Astrocyte of the spinal cord (primary cell): ENCODE data around the gene OR1F1.

Experiments used
- DNase-seq: peaks from one replicate; pipeline ENCODE4 v3.0.0; 2011; ENCODE audit warnings: low read depth, low spot score
- H3K4me3 ChIP-seq: 2 replicates; pipeline ENCODE4 v1.5.1; 2011; ENCODE audit warnings: low read depth, mild to moderate bottlenecking, low read length, moderate library complexity
- CTCF ChIP-seq: IDR thresholded peaks from 2 replicates; pipeline ENCODE4 v1.5.1; 2012; ENCODE audit warnings: low read depth, mild to moderate bottlenecking, low read length, inconsistent platforms
- in situ Hi-C: cut with HindIII; loops from 2 replicates; pipeline ENCODE4 v1.10.0; 2017; ENCODE audit warnings: low sequenced_read_pairs

OR1F1 gene

GRCh38 chr16:3234857-3235561, 47.0 kb downstream of the OR1F1 start, which contains the start of gene ZNF200:
ZNF200 (minus strand) TSS chr16:3235158; CDS start chr16:3233755, 1,403 bp downstream.
- in situ Hi-C loops, result no loop called here
- peak within 1 kb of the TSS; percentile 87 for H3K4me3 ChIP-seq
- no peak for TF ChIP-seq CTCF
- peak; percentile 97 for DNase-seq

GRCh38 chr16:3235856-3236669, 48.1 kb downstream of the OR1F1 start:
- no peak for DNase-seq
- no peak overlapping the region for H3K4me3 ChIP-seq
- no peak for TF ChIP-seq CTCF
- in situ Hi-C loops, result no loop called here

GRCh38 chr16:3241761-3242160, 53.8 kb downstream of the OR1F1 start:
- TF ChIP-seq CTCF, result no peak
- no peak overlapping the region for H3K4me3 ChIP-seq
- DNase-seq, result no peak
- in situ Hi-C loops, result no loop called here

- H3K4me3 ChIP-seq, result no peak overlapping the region
- no peak for DNase-seq
- no peak for TF ChIP-seq CTCF
- in situ Hi-C loops, result no loop called here
These were observed 54.7 kb downstream of the OR1F1 start for GRCh38 chr16:3242709-3243108.

- no peak for TF ChIP-seq CTCF
- no peak overlapping the region for H3K4me3 ChIP-seq
- in situ Hi-C loops, result no loop called here
- no peak for DNase-seq
These were observed 55.9 kb downstream of the OR1F1 start for GRCh38 chr16:3243882-3244281.

GRCh38 chr16:3246002-3246401, 58.0 kb downstream of the OR1F1 start:
- no peak for TF ChIP-seq CTCF
- in situ Hi-C loops, result no loop called here
- no peak overlapping the region for H3K4me3 ChIP-seq
- DNase-seq, result no peak
